ENCODE data around the gene ZNF487.
"Not testable (repeated sequence)": the region's sequence is repeated elsewhere in the genome, so short reads cannot be mapped to it uniquely, and the experiment has no call there.

ZNF487 gene

GRCh38 chr10:43436291-43437140 is at the start of gene ZNF487:
Gene ZNF487 (plus strand): TSS chr10:43437111. CDS start chr10:43475814, 38,703 bp downstream.
- peak; percentile 77 for DNase-seq (ENCODE audit: low read depth)

DNA sequence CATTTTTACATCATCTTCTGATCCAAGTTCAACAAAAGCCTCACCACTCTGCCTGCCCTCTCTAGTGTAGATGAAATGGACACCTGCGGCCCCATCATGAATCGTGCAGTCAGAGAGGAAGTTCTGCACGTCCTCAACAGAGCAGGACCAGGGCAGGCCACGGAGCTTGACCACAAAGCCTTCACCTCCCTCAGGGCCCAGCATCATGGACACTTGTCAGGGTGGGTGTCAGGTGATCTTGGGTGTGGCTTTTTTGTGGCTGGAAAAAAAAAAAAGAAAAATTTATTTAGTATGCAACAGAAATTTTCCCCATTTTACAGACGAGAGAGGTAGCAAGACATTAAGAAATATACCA is 49.3 kb upstream of the ZNF487 start:
- no peak for DNase-seq (ENCODE audit: low read depth)

DNA sequence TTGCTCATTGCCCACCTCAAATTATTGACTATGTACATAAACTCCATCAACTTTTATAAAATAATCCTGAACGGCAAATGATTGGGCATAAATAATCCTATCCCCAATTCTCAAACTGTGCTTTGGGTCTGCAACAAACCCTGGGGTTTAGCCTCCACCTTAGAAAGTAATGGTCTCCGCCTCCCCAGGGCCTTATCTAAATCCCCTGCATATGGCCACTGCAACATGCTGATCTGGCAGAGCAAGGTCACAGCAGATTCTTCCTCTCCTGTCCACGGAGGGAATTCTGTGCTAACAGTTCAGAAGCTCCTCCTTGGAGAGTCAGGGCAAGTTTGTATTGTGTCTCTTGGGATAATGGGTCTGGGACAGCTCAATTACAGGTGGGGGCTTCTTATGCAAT is 47.0 kb upstream of the ZNF487 start:
- DNase-seq (ENCODE audit: low read depth) = no peak

GRCh38 chr10:43390333-43390732 is 46.6 kb upstream of the ZNF487 start:
- no peak for DNase-seq (ENCODE audit: low read depth)

DNA sequence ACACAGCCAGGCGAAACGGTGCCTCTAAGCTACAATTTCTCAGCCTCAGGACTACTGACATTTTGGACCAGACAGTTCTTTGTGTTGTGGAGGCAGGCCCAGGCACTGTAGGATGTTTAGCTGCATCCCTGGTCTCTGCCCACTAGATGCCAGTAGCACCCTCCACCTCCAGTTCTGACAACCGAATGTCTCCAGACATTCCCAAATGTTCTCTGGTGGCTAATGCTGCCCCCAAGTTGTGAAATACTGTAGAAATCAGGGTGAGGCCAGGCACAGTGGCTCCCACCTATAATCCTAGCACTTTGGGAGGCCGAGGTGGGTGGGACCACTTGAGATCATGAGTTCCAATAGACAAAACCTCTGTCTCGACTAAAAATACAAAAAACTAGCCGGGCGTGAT is 46.2 kb upstream of the ZNF487 start:
- no peak for DNase-seq (ENCODE audit: low read depth)

DNA sequence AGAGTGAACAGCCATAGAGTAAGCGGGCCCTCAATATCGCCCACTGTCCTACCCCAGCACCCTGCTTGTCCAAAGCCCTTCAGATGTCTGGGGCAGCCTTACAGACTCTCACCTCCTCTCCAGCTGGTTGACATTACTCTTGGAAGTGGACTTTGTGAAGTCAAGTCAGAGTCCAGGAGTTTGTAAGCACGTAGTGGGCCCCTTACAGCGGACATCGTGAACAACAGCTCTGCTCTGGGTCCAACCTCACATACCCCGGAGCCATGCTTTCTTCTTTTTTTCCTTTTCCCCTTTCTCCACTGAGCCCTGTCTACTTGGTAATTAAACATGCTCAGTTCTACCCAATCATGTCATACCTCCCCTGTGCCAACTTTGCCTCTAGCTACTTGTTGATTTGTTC is 45.4 kb upstream of the ZNF487 start:
- DNase-seq (ENCODE audit: low read depth) = no peak

DNA sequence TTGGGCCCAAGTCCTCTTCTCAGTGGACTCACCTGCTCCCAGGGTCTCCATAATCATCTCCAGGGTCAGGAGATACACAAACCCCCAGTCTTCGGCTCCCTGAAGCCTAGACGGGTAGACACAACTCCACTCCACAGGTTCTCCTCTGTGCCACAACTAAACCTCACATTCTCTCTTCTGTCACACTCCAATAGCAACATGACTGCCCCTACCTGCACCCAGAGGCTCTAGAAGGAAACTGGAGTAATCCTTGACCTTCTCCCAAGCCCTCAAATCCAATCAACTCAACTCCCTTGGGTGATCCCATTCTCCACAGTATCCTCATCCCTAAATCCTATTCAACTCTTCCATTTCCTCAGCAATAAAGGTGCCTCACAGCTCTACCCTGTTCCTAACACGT is 44.2 kb upstream of the ZNF487 start:
- no peak for DNase-seq (ENCODE audit: low read depth)

DNA sequence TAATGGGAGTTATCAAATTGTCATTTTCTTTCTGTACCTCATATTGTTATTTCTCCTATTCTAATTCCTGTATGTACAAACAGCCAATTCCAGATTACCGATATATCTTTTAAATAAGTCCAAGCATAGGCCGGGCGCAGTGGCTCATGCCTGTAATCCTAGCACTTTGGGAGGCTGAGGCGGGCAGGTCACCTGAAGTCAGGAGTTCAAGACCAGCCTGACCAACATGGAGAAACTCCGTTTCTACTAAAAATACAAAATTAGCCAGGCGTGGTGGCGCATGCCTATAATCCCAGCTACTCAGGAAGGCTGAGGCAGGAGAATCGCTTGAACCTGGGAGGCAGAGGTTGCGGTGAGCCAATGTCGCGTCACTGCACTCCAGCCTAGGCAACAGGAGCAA is 43.7 kb upstream of the ZNF487 start:
- not testable (repeated sequence) for DNase-seq (ENCODE audit: low read depth)

DNA sequence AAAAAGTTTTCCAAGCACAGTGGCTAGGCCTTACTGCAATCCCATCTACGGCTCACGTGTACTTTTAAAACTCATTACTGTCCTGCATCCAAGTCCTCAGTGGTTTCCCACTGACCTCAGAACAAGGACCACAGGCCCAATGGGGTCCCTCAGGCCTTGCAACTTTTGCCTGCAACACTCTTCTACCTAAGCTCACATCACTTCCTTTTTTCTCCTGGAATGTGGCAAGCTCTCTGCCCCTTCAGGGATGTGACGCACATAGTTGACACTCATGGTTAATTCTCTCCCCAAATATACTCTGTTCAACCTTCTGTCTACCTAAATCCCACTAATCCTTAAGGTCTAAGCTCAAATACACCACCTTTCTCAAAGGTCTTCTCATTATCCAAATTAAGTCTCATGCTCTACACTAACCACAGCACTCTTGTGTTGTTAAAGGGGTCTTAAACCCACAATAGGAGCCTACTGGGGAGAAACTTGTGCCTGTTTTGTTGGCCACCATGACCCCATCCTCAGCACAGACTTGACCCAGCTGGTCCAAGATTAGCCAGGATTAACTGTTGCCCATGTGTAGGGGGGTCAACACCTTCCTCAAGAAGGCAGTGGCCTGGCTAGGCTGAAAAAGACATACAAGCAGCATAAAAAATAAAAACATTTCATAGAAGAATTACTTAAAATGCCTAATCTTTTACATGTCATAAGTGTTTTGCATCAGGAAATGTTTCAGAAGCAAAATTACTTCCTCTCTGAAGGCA is 43.1 kb upstream of the ZNF487 start:
- no peak for DNase-seq (ENCODE audit: low read depth)

GRCh38 chr10:43394868-43395267 is 42.0 kb upstream of the ZNF487 start:
- DNase-seq (ENCODE audit: low read depth) = no peak

DNA sequence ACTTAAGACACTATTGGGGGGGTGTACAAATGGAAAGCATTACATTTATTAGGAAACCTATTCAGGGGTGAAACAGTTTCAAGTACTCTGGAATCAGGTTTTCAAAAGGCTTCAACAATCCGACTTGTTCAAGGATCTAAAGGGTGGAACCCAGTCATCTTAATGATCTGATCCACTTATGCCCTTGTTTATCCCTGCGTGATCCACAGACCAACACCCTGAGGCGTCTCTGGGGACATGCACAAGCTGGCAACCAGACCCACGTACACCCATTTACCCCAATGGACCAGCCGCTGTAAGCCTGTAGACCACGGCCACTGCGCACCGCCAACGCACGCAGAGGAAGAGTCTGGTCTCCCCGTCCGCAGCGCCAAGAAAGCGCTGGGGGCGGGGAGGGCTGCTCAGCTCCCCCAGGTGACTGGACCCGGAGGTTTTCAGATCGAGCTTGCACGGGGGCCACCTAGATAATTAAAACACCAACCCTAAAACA is 41.3 kb upstream of the ZNF487 start:
- no peak for DNase-seq (ENCODE audit: low read depth)

GRCh38 chr10:43396061-43396927 is 40.6 kb upstream of the ZNF487 start:
- DNase-seq (ENCODE audit: low read depth) = no peak

GRCh38 chr10:43396928-43397624 is 39.8 kb upstream of the ZNF487 start:
- peak; percentile 68 for DNase-seq (ENCODE audit: low read depth)

GRCh38 chr10:43398939-43399319 is 38.0 kb upstream of the ZNF487 start:
- DNase-seq (ENCODE audit: low read depth) = no peak

DNA sequence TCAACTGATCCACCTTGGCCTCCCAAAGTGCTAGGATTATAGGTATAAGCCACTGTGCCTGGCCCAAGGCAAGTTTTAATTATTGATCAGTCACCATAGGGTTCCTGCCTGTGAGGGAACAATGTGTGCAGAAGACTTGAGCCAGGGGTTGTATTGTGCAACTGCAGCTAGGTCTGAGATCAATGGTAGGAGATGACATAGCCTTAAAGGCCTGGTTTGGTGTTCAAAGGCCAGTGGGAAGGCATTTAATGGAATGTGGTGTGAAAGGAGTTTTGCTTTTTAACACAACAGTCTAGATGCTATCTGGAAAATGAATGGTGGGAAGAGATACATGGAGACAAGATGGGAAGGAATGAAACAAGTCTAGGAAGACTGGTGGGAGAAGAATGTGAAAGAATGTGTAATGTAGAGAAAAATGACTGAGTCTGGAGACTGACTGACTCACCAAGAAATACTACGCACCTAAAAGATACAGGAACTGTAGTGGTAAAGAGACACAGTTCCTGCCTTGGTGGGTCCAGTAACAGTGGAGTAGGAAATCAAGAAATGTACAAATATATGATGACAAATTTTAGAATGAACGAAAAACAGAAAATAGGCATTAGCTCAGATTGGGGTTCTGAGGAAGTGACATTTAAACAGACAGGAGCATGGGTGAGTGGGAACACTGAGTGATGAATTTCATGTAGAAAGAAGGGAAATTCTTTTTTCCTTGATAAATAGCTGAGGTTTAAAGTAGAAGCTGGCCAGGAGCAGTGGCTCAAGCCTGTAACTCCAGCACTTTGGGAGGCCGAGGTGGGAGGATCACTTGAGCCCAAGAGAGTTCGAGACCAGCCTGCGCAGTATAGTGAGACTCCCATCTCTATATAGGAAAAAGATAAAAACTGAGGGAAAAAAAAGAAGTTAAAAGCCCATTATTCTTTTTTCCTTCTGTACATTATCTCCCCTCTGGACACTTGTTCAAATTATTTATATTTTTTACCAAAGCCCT is 37.3 kb upstream of the ZNF487 start:
- no peak for DNase-seq (ENCODE audit: low read depth)

GRCh38 chr10:43401627-43402026 is 35.3 kb upstream of the ZNF487 start:
- no peak for DNase-seq (ENCODE audit: low read depth)

- DNase-seq (ENCODE audit: low read depth) = no peak
These were observed 34.7 kb upstream of the ZNF487 start for GRCh38 chr10:43402176-43402575.

DNA sequence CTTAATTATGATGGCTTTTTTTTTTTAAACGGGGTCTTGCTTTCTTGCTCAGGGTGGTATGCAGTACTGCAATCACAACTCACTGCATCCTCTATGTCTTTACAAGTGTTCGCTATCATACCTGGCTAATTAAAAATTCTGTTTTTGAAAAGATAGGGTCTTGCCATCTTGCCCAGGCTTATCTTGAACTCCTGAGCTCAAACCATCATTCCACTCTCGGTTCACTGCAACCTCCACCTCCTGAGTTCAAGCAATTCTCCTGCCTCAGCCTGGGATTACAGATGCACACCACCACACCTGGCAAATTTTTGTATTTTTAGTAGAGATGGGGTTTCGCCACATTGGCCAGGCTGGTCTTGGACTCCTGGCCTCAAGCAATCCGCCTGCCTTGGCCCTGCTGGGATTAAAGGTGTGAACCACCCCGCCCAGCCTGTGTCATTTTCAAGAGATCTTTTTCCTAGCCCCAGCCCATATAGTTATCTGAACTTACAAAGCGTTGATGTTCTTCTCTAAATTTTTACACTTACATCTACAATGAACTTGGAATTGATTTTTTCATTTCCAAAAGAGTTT is 33.9 kb upstream of the ZNF487 start:
- no peak for DNase-seq (ENCODE audit: low read depth)

DNA sequence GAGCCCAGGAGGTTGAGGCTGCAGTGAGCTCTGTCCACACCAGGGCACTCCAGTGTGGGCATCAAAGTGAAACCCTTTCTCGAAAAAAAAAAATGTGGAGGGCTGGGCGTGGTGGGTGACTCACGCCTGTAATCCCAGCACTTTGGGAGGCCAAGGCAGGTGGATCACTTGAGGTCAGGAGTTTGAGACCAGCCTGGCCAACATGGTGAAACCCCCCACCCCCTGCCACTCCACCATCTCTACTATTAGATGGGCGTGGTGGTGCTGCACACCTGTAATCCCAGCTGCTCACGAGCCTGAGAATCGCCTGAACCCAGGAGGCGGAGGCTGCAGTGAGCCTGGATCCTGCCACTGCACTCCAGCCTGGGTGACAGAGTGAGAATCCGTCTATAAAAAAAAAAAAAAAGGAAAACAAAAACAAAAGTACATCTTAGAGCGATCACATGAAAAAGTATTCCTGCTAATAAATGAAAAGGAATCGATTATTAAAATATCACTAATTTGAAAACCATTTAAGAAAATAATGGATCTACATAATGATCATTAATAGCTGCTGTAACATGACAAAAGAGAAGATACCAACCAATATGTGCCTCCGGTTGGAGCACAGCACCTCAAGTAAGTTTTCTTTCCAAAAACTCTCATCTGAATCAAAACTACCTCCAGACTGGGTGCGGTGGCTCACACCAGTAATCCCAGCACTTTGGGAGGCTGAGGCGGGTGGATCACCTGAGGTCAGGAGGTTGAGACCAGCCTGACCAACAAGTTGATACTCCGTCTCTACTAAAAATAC is 32.8 kb upstream of the ZNF487 start:
- no peak for DNase-seq (ENCODE audit: low read depth)
